ENCODE data around the gene B9D2.
"Not testable (repeated sequence)": the region's sequence is repeated elsewhere in the genome, so short reads cannot be mapped to it uniquely, and the experiment has no call there.

Gene B9D2

DNA sequence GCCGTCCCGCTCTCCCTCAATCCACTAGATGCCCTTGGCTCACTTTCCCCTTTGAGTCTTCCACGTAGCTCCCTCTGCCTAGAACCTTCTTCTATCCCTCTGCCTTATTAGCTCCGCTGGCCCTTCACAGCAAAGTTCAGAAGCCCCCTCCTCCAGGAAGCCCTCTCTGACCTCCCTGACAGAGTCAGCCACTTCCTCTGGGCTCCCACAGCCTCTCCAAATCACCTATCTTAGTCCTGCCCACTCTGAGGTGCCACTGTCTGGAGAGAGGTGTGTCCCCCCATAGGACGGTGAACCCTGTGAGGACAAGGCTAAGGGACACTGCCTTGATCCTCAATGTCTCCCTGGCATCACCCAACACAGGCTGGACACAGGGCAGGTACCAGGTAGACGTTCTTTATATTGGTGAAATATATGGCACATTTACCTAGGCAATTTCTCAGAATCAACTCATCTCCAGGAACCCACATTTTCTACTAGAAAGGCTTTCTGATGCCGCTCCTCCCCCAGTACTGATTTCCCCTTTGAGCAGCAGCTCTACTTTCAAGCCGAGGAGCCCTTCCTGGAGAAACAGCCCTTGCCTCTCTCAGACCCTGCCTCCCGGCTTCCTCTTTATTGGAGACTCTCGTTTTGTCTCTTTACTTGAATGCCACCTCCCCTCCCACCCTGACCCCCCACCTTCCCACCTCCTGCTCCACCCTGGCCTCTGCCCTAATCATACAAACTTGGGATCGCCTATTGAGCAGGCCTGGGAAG lies 6.8 kb downstream of the B9D2 start:
- no peak for DNase-seq (ENCODE audit: low read depth in 3 of 3, low spot score in 1 of 3)

GRCh38 chr19:41355802-41356201 lies 8.1 kb downstream of the B9D2 start:
- no peak for DNase-seq (ENCODE audit: low read depth in 3 of 3, low spot score in 1 of 3)

DNA sequence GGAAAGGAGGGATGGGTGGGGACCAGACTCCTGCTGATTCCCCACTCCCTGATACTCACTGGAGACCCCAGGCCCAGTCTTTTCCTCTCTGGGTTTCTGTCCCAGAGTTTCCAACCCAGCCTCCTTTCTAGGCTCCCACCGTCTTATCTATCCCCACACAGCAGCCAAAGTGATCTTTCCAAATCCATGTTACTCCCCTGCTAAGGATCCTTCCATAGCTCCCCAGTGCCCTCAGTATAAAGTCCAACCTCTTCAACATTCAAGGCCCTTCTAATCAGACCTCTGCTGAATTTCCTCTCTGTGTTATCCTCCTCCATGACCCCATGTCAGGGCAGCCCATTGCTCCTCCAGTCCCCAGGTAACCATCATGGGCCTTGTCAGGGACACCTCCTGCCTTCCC lies 8.9 kb downstream of the B9D2 start:
- DNase-seq (ENCODE audit: low read depth in 3 of 3, low spot score in 1 of 3), result no peak

GRCh38 chr19:41354343-41354953 lies 9.5 kb downstream of the B9D2 start:
- DNase-seq (ENCODE audit: low read depth in 3 of 3, low spot score in 1 of 3), result no peak

DNA sequence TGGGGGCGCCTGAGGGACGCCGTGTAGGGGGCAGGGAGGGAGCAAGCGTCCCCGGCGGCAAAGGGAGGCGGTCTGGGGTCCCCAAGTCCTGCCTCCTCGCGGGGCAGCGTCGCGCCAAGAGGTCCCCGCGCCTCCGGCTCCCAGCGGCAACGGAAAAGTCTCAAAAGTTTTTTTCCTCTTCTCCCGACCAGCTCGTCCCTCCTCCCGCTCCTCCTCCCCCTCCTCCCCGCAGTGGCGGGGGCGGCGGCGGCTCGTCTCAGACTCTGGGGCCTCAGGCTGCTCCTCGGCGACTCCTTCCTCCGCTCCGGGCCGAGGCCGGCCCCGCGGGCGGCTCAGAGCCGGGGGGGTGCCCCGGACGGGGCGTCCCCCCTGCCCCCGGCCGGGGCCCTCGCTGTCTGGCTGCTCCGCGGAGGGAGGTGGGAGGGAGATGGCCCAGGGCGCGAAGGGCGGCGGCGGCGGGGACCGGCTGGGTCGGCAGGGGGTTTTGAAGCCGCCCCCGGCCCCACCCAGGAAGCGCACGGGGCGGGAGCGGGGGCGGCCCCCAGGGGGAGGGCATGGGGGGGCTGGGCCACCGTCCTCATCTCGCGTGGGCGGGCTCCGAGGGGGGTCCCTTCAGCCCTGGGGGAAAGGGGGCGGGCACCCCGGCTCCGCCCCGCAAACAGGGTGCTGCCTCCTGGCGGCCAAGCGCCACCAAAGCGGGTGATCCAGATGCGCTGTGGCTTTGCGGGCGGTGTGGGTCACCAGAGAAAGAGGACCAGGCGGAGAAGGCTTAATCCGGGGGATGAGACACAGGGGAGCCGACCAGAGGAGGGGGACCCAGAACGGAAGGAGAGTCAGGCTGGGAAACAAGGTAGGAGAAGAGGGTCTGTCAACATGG lies 10.2 kb downstream of the B9D2 start, which contains the start of gene TGFB1:
TSS of gene TGFB1 (minus strand) at position 457 of the 877 bp plus-strand sequence. CDS start 878 bp downstream, outside the sequence.
- DNase-seq (ENCODE audit: low read depth in 3 of 3, low spot score in 1 of 3), result peak; percentile 88 to 91 (median 90)

DNA sequence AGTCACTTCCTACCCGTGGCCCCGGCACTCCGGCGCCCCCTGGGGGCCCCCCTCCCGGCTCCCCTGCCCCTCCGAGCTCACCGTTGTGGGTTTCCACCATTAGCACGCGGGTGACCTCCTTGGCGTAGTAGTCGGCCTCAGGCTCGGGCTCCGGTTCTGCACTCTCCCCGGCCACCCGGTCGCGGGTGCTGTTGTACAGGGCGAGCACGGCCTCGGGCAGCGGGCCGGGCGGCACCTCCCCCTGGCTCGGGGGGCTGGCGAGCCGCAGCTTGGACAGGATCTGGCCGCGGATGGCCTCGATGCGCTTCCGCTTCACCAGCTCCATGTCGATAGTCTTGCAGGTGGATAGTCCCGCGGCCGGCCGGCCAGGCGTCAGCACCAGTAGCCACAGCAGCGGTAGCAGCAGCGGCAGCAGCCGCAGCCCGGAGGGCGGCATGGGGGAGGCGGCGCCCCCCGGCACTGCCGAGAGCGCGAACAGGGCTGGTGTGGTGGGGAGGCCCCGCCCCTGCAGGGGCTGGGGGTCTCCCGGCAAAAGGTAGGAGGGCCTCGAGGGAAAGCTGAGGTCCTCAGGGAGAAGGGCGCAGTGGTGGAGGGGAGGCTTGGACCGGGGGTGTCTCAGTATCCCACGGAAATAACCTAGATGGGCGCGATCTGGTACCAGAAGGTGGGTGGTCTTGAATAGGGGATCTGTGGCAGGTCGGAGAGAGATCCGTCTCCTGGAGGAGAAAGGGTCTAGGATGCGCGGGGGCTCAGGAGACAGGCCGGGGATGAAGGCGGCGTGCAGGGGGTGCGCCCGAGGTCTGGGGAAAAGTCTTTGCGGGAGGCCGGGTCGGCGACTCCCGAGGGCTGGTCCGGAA lies 11.1 kb downstream of the B9D2 start:
- peak in 2 of 3 donors; percentile 63 to 77 for DNase-seq (ENCODE audit: low read depth in 3 of 3, low spot score in 1 of 3)

DNA sequence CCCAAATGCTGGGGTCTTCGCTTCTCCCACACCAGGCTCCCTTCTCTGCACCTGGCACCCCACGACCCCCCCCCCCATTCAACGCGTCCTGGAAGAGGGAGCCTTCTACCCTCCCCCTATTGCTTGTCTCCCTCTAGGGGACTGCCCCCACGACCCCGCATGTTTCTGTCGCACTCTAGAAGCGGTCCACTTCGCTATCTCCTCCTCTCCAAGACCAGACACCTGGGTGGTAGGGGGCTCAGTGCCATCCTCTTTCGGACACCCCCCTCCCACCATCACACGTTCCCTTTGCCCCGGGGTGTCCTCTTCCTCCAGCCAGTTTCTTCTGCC lies 11.7 kb downstream of the B9D2 start:
- no peak for DNase-seq (ENCODE audit: low read depth in 3 of 3, low spot score in 1 of 3)

DNA sequence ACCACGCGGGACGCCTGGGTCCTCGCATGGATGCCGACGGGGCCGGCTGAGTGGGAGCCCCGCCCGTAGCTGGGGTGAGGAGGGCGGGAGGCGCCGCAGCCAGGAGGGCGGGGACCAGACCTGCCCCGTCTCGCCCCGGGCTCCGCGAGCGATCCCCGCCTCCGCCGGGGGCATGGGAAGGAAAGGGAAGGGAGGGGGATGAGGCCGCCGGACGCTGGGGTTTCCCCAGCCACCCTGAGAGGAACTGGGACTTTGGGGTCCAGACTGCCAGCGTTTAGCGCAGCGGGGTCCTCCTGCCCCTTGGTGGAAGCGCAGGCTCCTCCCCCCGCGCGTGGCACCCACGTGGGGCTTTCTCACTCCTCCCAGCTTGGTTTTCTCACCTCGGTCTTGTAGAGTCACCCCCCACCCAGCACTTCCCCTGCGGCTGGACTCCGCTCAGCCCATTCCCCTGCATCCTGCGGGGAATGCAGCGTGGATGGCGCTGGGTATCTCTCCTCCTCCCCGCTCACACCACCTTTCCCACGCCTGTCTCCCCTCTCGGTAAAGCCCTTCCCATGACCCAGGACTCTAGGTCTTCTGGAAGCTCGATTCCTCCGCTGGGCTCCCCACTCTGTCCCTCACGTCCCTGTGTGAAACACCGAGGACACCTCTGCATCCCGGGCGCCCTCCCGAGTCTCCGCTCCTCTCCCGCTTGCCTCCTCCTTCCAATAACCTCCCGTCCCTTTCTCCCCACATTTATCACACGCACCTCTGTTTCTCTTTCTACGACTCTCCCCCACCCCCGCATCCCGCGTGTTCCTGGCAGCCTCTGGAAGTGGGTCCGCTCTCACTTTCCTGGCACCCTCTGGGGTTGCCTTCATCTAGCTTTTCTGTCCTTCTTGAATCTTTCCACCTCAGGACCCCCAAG lies 12.4 kb downstream of the B9D2 start:
- peak; percentile 57 to 69 (median 59) for DNase-seq (ENCODE audit: low read depth in 3 of 3, low spot score in 1 of 3)

DNA sequence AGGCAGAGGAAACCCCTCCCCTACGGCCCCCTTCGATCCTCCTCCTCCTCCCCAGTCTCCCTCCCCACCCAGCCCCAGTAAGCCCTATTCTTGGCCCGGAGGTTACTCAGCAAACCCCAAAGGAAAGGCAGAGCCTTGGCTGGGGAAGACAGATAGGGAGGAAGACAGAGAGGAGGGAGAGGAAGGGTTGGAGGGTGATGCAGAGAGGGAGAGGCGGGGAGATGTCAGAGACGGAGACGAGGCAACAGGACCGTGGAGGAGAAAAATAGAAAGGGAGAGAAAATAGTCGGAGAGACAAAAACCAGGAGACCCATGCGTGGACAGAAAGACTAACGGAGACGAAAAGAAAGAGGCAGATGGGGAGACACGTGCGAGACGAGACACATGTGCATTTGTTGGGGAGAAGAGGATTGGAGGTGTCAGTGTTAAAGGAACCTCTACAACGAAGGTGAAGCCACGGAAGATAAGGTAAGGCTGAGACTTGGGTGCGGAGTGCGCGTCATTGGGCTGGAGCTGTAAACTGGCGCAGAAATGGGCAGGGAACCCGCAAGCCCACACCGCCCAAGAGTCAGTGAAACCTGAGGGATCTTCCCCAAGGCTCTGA lies 13.1 kb downstream of the B9D2 start:
- no peak for DNase-seq (ENCODE audit: low read depth in 3 of 3, low spot score in 1 of 3)

DNA sequence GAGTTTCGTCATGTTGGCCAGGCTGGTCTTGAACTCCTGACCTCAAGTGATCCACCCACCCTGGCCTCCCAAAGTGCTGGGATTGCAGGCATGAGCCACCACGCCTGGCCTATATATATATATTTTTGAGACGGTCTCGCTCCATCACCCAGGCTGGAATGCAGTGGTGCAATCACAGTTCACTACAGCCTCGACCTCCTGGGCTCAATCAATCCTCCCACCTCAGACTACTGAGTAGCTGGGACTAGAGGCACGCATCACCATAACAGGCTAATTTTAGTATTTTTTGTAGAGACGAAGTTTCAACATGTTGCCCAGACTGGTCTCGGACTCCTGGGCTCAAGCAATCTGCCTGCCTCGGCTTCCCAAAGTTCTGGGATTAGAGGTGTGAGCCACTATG lies 17.0 kb downstream of the B9D2 start:
- not testable (repeated sequence) for DNase-seq (ENCODE audit: low read depth in 3 of 3, low spot score in 1 of 3)

- DNase-seq (ENCODE audit: low read depth in 3 of 3, low spot score in 1 of 3), result no peak
Measured at GRCh38 chr19:41344162-41344561, 19.8 kb downstream of the B9D2 start.

GRCh38 chr19:41341669-41342490 lies 22.1 kb downstream of the B9D2 start:
- no peak for DNase-seq (ENCODE audit: low read depth in 3 of 3, low spot score in 1 of 3)

GRCh38 chr19:41339936-41340335 lies 24.0 kb downstream of the B9D2 start:
- no peak for DNase-seq (ENCODE audit: low read depth in 3 of 3, low spot score in 1 of 3)

GRCh38 chr19:41335467-41335866 lies 28.5 kb downstream of the B9D2 start:
- no peak for DNase-seq (ENCODE audit: low read depth in 3 of 3, low spot score in 1 of 3)

GRCh38 chr19:41334793-41335192 lies 29.2 kb downstream of the B9D2 start:
- no peak for DNase-seq (ENCODE audit: low read depth in 3 of 3, low spot score in 1 of 3)

GRCh38 chr19:41332468-41332867 lies 31.5 kb downstream of the B9D2 start:
- no peak for DNase-seq (ENCODE audit: low read depth in 3 of 3, low spot score in 1 of 3)

- DNase-seq (ENCODE audit: low read depth in 3 of 3, low spot score in 1 of 3), result no peak
Measured at GRCh38 chr19:41332000-41332399, 31.9 kb downstream of the B9D2 start.

DNA sequence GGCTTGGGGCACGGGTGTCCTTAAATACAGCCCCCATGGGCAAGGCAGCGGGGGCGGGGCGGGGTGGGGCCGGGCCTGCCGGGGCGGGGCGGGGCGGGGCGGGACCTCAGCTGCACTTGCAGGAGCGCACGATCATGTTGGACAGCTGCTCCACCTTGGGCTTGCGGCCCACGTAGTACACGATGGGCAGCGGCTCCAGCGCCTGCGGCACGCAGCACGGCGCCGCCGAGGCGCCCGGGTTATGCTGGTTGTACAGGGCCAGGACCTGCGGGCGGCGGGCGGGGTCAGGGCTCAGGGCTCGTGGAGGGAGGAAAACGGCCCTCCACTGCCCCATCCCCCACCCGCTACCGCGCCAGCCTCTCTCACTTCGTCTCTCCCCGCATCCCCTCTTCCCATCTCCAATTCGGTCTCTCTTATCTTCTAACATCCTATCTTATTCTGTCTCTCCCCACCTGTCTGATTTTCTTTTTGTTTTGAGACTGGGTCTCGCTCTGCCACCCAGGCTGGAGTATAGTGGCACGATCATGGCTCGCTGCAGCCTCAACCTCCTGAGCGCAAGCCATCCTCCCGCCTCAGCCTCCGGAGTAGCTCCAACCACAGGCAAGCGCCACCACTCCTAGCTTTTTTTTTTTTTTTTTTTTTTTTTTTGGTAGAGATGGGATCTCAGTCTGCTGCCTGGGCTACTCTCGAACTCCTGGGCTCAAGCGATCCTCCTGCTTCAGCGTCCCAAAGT lies 32.8 kb downstream of the B9D2 start:
- no peak for DNase-seq (ENCODE audit: low read depth in 3 of 3, low spot score in 1 of 3)
